GM19468 (cell line): ENCODE results near the gene AP1M1.

Experiments
- ATAC-seq: cut with Tn5 transposase; IDR thresholded peaks from one replicate; pipeline ENCODE4 v1.9.1; 2021; ENCODE audit warnings: mild to moderate bottlenecking, moderate library complexity, moderate number of reproducible peaks; ENCODE audit not compliant: unreplicated experiment; ENCODE audit errors: extremely low read depth

Gene AP1M1

GRCh38 chr19:16206637-16207036 is 8.9 kb downstream of the AP1M1 start:
- ATAC-seq = no peak

- no peak for ATAC-seq
Measured at GRCh38 chr19:16207063-16207462, 9.4 kb downstream of the AP1M1 start.

GRCh38 chr19:16207490-16208025 is 9.8 kb downstream of the AP1M1 start:
- no peak for ATAC-seq

- ATAC-seq = no peak
Measured at GRCh38 chr19:16208064-16208759, 10.5 kb downstream of the AP1M1 start.

- no peak for ATAC-seq
Measured at GRCh38 chr19:16208847-16209665, 11.3 kb downstream of the AP1M1 start.

GRCh38 chr19:16210168-16210567 is 12.5 kb downstream of the AP1M1 start:
- no peak for ATAC-seq

- no peak for ATAC-seq
Measured at GRCh38 chr19:16213076-16213475, 15.4 kb downstream of the AP1M1 start.

GRCh38 chr19:16216744-16217670 is 19.3 kb downstream of the AP1M1 start:
- ATAC-seq = no peak

GRCh38 chr19:16217716-16218451 is 20.2 kb downstream of the AP1M1 start:
- ATAC-seq = no peak

- no peak for ATAC-seq
Measured at GRCh38 chr19:16218851-16219250, 21.1 kb downstream of the AP1M1 start.

- no peak for ATAC-seq
Measured at GRCh38 chr19:16222806-16223205, 25.1 kb downstream of the AP1M1 start.

- no peak for ATAC-seq
Measured at GRCh38 chr19:16223746-16224145, 26.0 kb downstream of the AP1M1 start.

- no peak for ATAC-seq
Measured at GRCh38 chr19:16224293-16225045, 26.8 kb downstream of the AP1M1 start.

- ATAC-seq = no peak
Measured at GRCh38 chr19:16225279-16226183, 27.8 kb downstream of the AP1M1 start.

- ATAC-seq = no peak
Measured at GRCh38 chr19:16226184-16226591, 28.5 kb downstream of the AP1M1 start.

GRCh38 chr19:16226878-16227836 is 29.4 kb downstream of the AP1M1 start:
- ATAC-seq = no peak
